Panc1 (cell line): Measurements from ENCODE around the gene SAXO2.

Experiments
- CTCF ChIP-seq: fragments of 450-650 bp; IDR thresholded peaks from 2 replicates; pipeline ENCODE4 v1.5.1; 2017; ENCODE audit warnings: mild to moderate bottlenecking
- POLR2AphosphoS5 ChIP-seq: IDR thresholded peaks from 2 replicates; pipeline ENCODE4 v1.6.1; 2012; ENCODE audit warnings: mild to moderate bottlenecking, low read depth, low read length, moderate library complexity
- SIN3A ChIP-seq: IDR thresholded peaks from 2 replicates; pipeline ENCODE4 v1.6.1; 2012; ENCODE audit warnings: low read depth, mild to moderate bottlenecking, low read length, moderate library complexity, borderline replicate concordance; ENCODE audit not compliant: insufficient read depth
- TCF7L2 ChIP-seq: IDR thresholded peaks from 2 replicates; pipeline ENCODE4 v1.6.1; 2011; ENCODE audit warnings: mild to moderate bottlenecking, low read depth, low read length, inconsistent platforms

GRCh38 chr15:82301296-82302016 is 38.8 kb downstream of the SAXO2 start:
- TF ChIP-seq CTCF (no peak), SIN3A (no peak), POLR2AphosphoS5 (no peak), TCF7L2 (no peak)
